SK-N-SH treated with all-trans-retinoic acid at 6 μM for 48 hours (cell line): Measurements from ENCODE around the gene CLCN7.

Experiments
- ATAC-seq: fragments of 200-7000 bp; cut with Tn5 transposase; 3 replicates; pipeline ENCODE4 v1.9.1; 2020; ENCODE audit warnings: mild to moderate bottlenecking, moderate library complexity
- ARNTL ChIP-seq: fragments of 450-650 bp; formaldehyde crosslinking; IDR thresholded peaks from 2 replicates; pipeline ENCODE4 v1.5.0; 2020; ENCODE audit warnings: low read depth, mild to moderate bottlenecking, moderate library complexity, borderline replicate concordance
- BACH2 ChIP-seq: fragments of 250-450 bp; sonication (Bioruptor Pico); IDR thresholded peaks from 2 replicates; pipeline ENCODE4 v1.9.0; 2021; ENCODE audit warnings: mild to moderate bottlenecking, borderline replicate concordance
- CREB5 ChIP-seq: fragments of 250-450 bp; sonication (Bioruptor Pico); IDR thresholded peaks from 2 replicates; pipeline ENCODE4 v1.5.1; 2020; ENCODE audit warnings: low read depth, mild to moderate bottlenecking, moderate library complexity
- CSDC2 ChIP-seq: fragments of 250-450 bp; sonication (Bioruptor Pico); IDR thresholded peaks from 2 replicates; pipeline ENCODE4 v1.5.0; 2020; ENCODE audit warnings: mild to moderate bottlenecking, moderate library complexity
- CSRNP3 ChIP-seq: fragments of 250-450 bp; sonication (Bioruptor Pico); IDR thresholded peaks from 2 replicates; pipeline ENCODE4 v1.5.1; 2021; ENCODE audit warnings: mild to moderate bottlenecking, moderate library complexity
- ESRRG ChIP-seq: fragments of 250-450 bp; sonication (Bioruptor Pico); IDR thresholded peaks from 2 replicates; pipeline ENCODE4 v1.6.1; 2021; ENCODE audit warnings: mild to moderate bottlenecking
- GLIS3 ChIP-seq: fragments of 250-450 bp; sonication (Bioruptor Pico); IDR thresholded peaks from 2 replicates; pipeline ENCODE4 v1.5.0; 2020; ENCODE audit warnings: mild to moderate bottlenecking, moderate library complexity
- ISL1 ChIP-seq: fragments of 250-450 bp; sonication (Bioruptor Pico); IDR thresholded peaks from 2 replicates; pipeline ENCODE4 v2.1.2; 2022; ENCODE audit warnings: mild to moderate bottlenecking, moderate library complexity
- OSR1 ChIP-seq: fragments of 250-450 bp; sonication (Bioruptor Pico); IDR thresholded peaks from 2 replicates; pipeline ENCODE4 v1.8.0; 2022; ENCODE audit warnings: moderate library complexity, mild to moderate bottlenecking, inconsistent platforms
- PATZ1 ChIP-seq: fragments of 250-450 bp; sonication (Bioruptor Pico); IDR thresholded peaks from 2 replicates; pipeline ENCODE4 v1.8.0; 2020; ENCODE audit warnings: mild to moderate bottlenecking, moderate library complexity, borderline replicate concordance
- SNAI2 ChIP-seq: fragments of 250-450 bp; sonication (Bioruptor Pico); IDR thresholded peaks from 2 replicates; pipeline ENCODE4 v1.5.0; 2020; ENCODE audit warnings: mild to moderate bottlenecking, moderate library complexity
- TOX ChIP-seq: fragments of 250-450 bp; sonication (Bioruptor Pico); IDR thresholded peaks from 2 replicates; pipeline ENCODE4 v1.8.0; 2021; ENCODE audit warnings: mild to moderate bottlenecking, moderate library complexity, borderline replicate concordance
- TSHZ2 ChIP-seq: fragments of 250-450 bp; sonication (Bioruptor Pico); IDR thresholded peaks from 2 replicates; pipeline ENCODE4 v1.5.0; 2020; ENCODE audit warnings: mild to moderate bottlenecking, moderate library complexity
- ZC3H10 ChIP-seq: fragments of 250-450 bp; sonication (Bioruptor Pico); IDR thresholded peaks from 2 replicates; pipeline ENCODE4 v1.5.1; 2021; ENCODE audit warnings: mild to moderate bottlenecking, moderate library complexity
- ZFP3 ChIP-seq: fragments of 250-450 bp; sonication (Bioruptor Pico); IDR thresholded peaks from 2 replicates; pipeline ENCODE4 v1.5.0; 2020; ENCODE audit warnings: mild to moderate bottlenecking, moderate library complexity
- ZFP30 ChIP-seq: fragments of 450-650 bp; formaldehyde crosslinking; IDR thresholded peaks from 2 replicates; pipeline ENCODE4 v1.5.0; 2022; ENCODE audit warnings: mild to moderate bottlenecking, moderate library complexity
- ZNF565 ChIP-seq: fragments of 450-650 bp; formaldehyde crosslinking; conservative IDR thresholded peaks from 2 replicates; pipeline ENCODE4 v1.5.0; 2020; ENCODE audit warnings: low read depth, mild to moderate bottlenecking, moderate library complexity
- ZNF70 ChIP-seq: fragments of 450-650 bp; formaldehyde crosslinking; IDR thresholded peaks from 2 replicates; pipeline ENCODE4 v1.5.0; 2020; ENCODE audit warnings: mild to moderate bottlenecking, moderate library complexity
- ZNF8 ChIP-seq: fragments of 450-650 bp; formaldehyde crosslinking; IDR thresholded peaks from 2 replicates; pipeline ENCODE4 v1.5.0; 2020; ENCODE audit warnings: mild to moderate bottlenecking, moderate library complexity

CLCN7 gene

GRCh38 chr16:1512774-1513173 is 37.9 kb upstream of the CLCN7 start (continued):
- TF ChIP-seq PATZ1 (CRISPR knock-in tag), result no peak

- no peak for ATAC-seq
- TF ChIP-seq OSR1 (no peak), CSDC2 (CRISPR knock-in tag) (no peak), ESRRG (CRISPR knock-in tag) (no peak), SNAI2 (CRISPR knock-in tag) (no peak), ZFP30 (CRISPR knock-in tag) (no peak), ARNTL (CRISPR knock-in tag) (no peak), ISL1 (no peak), ZNF565 (CRISPR knock-in tag) (no peak), CSRNP3 (CRISPR knock-in tag) (no peak), PATZ1 (CRISPR knock-in tag) (no peak), ZFP3 (no peak)
Measured at GRCh38 chr16:1511662-1512569, 37.1 kb upstream of the CLCN7 start.

GRCh38 chr16:1510941-1511351 is 36.1 kb upstream of the CLCN7 start:
- TF ChIP-seq ARNTL (CRISPR knock-in tag), result no peak
- no peak for TF ChIP-seq CSRNP3 (CRISPR knock-in tag)
- TF ChIP-seq TOX (CRISPR knock-in tag), result no peak
- no peak for TF ChIP-seq TSHZ2 (CRISPR knock-in tag)
- TF ChIP-seq ISL1, result no peak
- no peak for TF ChIP-seq CSDC2 (CRISPR knock-in tag)
- no peak for TF ChIP-seq OSR1
- no peak for TF ChIP-seq ZNF70 (CRISPR knock-in tag)
- TF ChIP-seq GLIS3 (CRISPR knock-in tag), result no peak
- TF ChIP-seq ZNF565 (CRISPR knock-in tag), result no peak
- TF ChIP-seq ZNF8, result no peak
- TF ChIP-seq ZC3H10 (CRISPR knock-in tag), result no peak
- TF ChIP-seq ESRRG (CRISPR knock-in tag), result no peak
- no peak for TF ChIP-seq PATZ1 (CRISPR knock-in tag)
- no peak for TF ChIP-seq CREB5 (CRISPR knock-in tag)
- no peak for TF ChIP-seq ZFP30 (CRISPR knock-in tag)
- no peak for TF ChIP-seq BACH2 (CRISPR knock-in tag)
- TF ChIP-seq, all 23 proteins: peak for 0
- no peak for ATAC-seq
